Bronchial epithelial cell (primary cell): ENCODE measurements around the gene MFSD8. TPM values are rescaled to one million over a fixed set of nuclear protein-coding genes. Genes with fewer than 3 reads are reported as not detected.

Source experiments
- DNase-seq: peaks from one replicate; pipeline ENCODE4 v3.0.0-alpha.2; 2010; ENCODE audit warnings: low read depth
- FAIRE-seq: peaks from 2 replicates; lab custom pipeline; 2011; peaks lifted over from hg19 to GRCh38; lab: Jason Lieb, UNC
- H3K27me3 ChIP-seq: 2 replicates; pipeline ENCODE4 v1.5.1; 2011; ENCODE audit warnings: low read length; ENCODE audit not compliant: control insufficient read depth, insufficient read depth
- H3K36me3 ChIP-seq: 2 replicates; pipeline ENCODE4 v1.5.1; 2011; ENCODE audit warnings: low read length; ENCODE audit not compliant: control insufficient read depth, insufficient read depth
- H3K4me3 ChIP-seq: 2 replicates; pipeline ENCODE4 v1.5.1; 2011; ENCODE audit warnings: mild to moderate bottlenecking, low read depth, low read length, control low read depth
- total RNA-seq: library from RNA; depleted of rRNA; stranded (reverse); fragments of >200 nt; gene quantifications from 2 replicates; pipeline ENCODE4 v1.2.1, GENCODE V29; 2014
- TF ChIP-seq, protein P1 (sequence below): IDR thresholded peaks from 2 replicates; pipeline ENCODE4 v1.5.1; 2011; ENCODE audit warnings: mild to moderate bottlenecking, moderate library complexity, low read length, control low read depth, inconsistent platforms; ENCODE audit not compliant: insufficient read depth, severe bottlenecking

The MFSD8 gene
- total RNA-seq, 1 donor from 2014 or later, result 13.7 TPM

DNA sequence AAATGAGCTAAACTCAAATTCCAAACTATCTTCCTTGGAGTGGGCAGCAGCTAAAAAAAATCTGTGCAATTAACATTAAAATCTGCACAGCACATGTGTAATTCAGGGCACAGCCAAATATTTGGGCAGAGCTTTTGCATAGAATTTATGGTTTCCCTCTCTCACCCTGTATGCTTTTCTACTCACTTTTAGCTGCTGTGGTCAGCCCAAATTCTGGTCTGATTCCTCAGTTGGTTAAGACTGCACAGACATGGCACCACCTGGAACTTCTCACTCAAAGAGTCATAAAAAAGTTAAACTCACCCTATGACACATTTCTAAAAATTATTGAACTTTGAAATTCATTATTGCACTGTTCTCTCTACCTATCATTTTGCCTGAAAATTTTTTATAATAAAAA is 89.2 kb downstream of the MFSD8 start:
- no peak for DNase-seq
- Histone ChIP-seq H3K27me3 (no peaks in the 10 kb centered on the region), H3K4me3 (no peak overlapping the region), H3K36me3 (no peaks in the 10 kb centered on the region)
- no peak for FAIRE-seq
- TF ChIP-seq, protein P1, sequence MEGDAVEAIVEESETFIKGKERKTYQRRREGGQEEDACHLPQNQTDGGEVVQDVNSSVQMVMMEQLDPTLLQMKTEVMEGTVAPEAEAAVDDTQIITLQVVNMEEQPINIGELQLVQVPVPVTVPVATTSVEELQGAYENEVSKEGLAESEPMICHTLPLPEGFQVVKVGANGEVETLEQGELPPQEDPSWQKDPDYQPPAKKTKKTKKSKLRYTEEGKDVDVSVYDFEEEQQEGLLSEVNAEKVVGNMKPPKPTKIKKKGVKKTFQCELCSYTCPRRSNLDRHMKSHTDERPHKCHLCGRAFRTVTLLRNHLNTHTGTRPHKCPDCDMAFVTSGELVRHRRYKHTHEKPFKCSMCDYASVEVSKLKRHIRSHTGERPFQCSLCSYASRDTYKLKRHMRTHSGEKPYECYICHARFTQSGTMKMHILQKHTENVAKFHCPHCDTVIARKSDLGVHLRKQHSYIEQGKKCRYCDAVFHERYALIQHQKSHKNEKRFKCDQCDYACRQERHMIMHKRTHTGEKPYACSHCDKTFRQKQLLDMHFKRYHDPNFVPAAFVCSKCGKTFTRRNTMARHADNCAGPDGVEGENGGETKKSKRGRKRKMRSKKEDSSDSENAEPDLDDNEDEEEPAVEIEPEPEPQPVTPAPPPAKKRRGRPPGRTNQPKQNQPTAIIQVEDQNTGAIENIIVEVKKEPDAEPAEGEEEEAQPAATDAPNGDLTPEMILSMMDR, result no peak

DNA sequence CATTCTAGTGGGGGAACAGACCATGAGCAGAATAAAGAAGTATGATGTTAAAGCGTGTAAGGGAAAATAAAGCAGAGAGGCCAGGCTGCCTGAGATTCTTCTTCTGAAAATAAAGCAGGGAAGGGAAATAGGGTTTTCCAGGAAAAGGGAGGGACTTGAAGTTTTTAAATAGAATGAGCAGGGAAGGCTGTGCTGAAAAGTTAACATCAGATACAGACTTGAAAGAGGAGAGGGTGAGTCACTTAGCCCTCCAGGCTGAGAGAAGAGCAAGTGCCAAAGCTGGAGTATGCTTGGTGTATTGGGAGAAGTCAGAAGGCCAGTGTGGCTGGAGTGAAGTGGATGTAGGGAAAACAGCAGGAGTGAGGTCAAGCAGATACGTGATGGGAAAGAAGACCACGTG is 94.3 kb downstream of the MFSD8 start:
- DNase-seq (peak; percentile 79), FAIRE-seq (no peak)
- TF ChIP-seq, protein P1, result no peak
- Histone ChIP-seq H3K4me3 (no peak overlapping the region), H3K27me3 (no peaks in the 10 kb centered on the region), H3K36me3 (no peaks in the 10 kb centered on the region)

DNA sequence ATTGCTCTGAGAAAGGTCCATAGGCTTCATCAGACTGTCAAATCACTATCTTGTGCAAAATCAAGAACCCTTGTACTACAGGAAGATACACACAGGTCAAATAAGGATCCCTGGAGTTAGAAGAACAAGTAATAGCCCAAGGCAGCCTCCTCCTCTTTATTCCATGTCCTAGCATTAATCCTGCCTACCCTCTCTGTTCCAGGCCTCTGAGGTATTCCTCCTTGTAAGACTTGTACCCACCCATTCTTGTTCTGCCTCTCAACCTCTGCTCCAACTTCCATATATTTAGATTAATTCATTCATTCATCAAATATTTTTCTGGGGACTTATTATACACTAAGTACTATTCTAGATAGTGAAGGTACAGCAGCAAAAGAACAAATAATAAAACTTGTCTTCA is 94.7 kb downstream of the MFSD8 start:
- H3K36me3 ChIP-seq, result no peaks in the 10 kb centered on the region
- TF ChIP-seq, protein P1, result no peak
- no peaks in the 10 kb centered on the region for H3K27me3 ChIP-seq
- FAIRE-seq (no peak), DNase-seq (no peak)
- H3K4me3 ChIP-seq, result no peak overlapping the region

DNA sequence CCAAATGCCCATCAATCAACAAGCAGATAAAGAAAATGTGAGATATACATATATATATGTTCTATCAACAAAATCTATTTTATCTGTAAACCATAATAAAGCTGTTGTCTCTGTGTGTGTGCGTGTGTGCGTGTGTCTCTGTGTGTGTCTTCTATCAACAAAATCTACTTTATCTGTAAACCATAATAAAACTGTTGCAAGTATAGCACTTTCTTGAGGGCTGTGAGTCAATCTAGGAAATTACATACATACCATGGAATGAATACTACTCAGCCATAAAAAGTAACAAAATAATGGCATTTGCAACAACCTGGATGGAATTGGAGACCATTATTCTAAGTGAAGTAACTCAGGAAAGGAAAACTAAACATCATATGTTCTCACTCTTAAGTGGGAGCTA is 96.8 kb downstream of the MFSD8 start:
- FAIRE-seq (no peak), DNase-seq (no peak)
- no peak overlapping the region for H3K4me3 ChIP-seq
- no peaks in the 10 kb centered on the region for H3K36me3 ChIP-seq
- H3K27me3 ChIP-seq, result no peaks in the 10 kb centered on the region
- TF ChIP-seq, protein P1, result no peak

Other genes starting within 250 kb of the MFSD8 start
- gene SLC25A31, start 234.8 kb downstream of the MFSD8 start, total RNA-seq, result not detected in 2 replicates
- gene HSPA4L, start 182.9 kb downstream of the MFSD8 start, total RNA-seq, result 12.4 and 20.1 TPM in 2 replicates
- gene PLK4, start 84.3 kb downstream of the MFSD8 start, total RNA-seq, result 0.53 and 1.7 TPM in 2 replicates
- 5.9 and 7.1 TPM in 2 replicates for gene ABHD18, start 233 bp upstream of the MFSD8 start, total RNA-seq
- 52.6 and 57.9 TPM in 2 replicates for gene LARP1B, start 96.1 kb upstream of the MFSD8 start, total RNA-seq